ENCODE results near the gene PCNX4. TPM values are rescaled to one million over a fixed set of nuclear protein-coding genes. Genes with fewer than 3 reads are reported as not detected.

Gene PCNX4
- total RNA-seq, 1 donor from 2014 or later = 39.8 TPM

- no peak for DNase-seq (ENCODE audit: low read depth)
- FAIRE-seq = no peak
- Histone ChIP-seq H3K27me3 (ENCODE audit: control insufficient read depth, insufficient read depth, low read length) (peaks cover 2% of the 10 kb centered on the region), H3K4me3 (ENCODE audit: low read depth, low read length) (no peak overlapping the region), H3K36me3 (ENCODE audit: control insufficient read depth, insufficient read depth, low read length) (no peaks in the 10 kb centered on the region)
- no peak for TF ChIP-seq CTCF (IDR thresholded peaks at IDR 0.05; ENCODE audit: insufficient read depth, low read length, severe bottlenecking)
Measured at GRCh38 chr14:60195179-60195810, 103.6 kb downstream of the PCNX4 start.

- no peak overlapping the region for H3K4me3 ChIP-seq (ENCODE audit: low read depth, low read length)
- peaks cover 2% of the 10 kb centered on the region for H3K27me3 ChIP-seq (ENCODE audit: control insufficient read depth, insufficient read depth, low read length)
- H3K36me3 ChIP-seq (ENCODE audit: control insufficient read depth, insufficient read depth, low read length) = no peaks in the 10 kb centered on the region
- FAIRE-seq = no peak
- no peak for TF ChIP-seq CTCF (IDR thresholded peaks at IDR 0.05; ENCODE audit: insufficient read depth, low read length, severe bottlenecking)
- DNase-seq (ENCODE audit: low read depth) = peak; percentile 46
Measured at GRCh38 chr14:60196291-60196690, 104.6 kb downstream of the PCNX4 start.

GRCh38 chr14:60197629-60198303 lies 106.0 kb downstream of the PCNX4 start:
- Histone ChIP-seq H3K27me3 (ENCODE audit: control insufficient read depth, insufficient read depth, low read length) (peaks cover 2% of the 10 kb centered on the region), H3K4me3 (ENCODE audit: low read depth, low read length) (no peak overlapping the region), H3K36me3 (ENCODE audit: control insufficient read depth, insufficient read depth, low read length) (no peaks in the 10 kb centered on the region)
- no peak for TF ChIP-seq CTCF (IDR thresholded peaks at IDR 0.05; ENCODE audit: insufficient read depth, low read length, severe bottlenecking)
- FAIRE-seq (peak; percentile 86), DNase-seq (ENCODE audit: low read depth) (peak; percentile 49)

- Histone ChIP-seq H3K4me3 (ENCODE audit: low read depth, low read length) (no peak overlapping the region), H3K27me3 (ENCODE audit: control insufficient read depth, insufficient read depth, low read length) (peaks cover 2% of the 10 kb centered on the region), H3K36me3 (ENCODE audit: control insufficient read depth, insufficient read depth, low read length) (no peaks in the 10 kb centered on the region)
- DNase-seq (ENCODE audit: low read depth) (no peak), FAIRE-seq (no peak)
- no peak for TF ChIP-seq CTCF (IDR thresholded peaks at IDR 0.05; ENCODE audit: insufficient read depth, low read length, severe bottlenecking)
Measured at GRCh38 chr14:60199321-60199720, 107.6 kb downstream of the PCNX4 start.

- no peak for TF ChIP-seq CTCF (IDR thresholded peaks at IDR 0.05; ENCODE audit: insufficient read depth, low read length, severe bottlenecking)
- DNase-seq (ENCODE audit: low read depth) (no peak), FAIRE-seq (no peak)
- no peak overlapping the region for H3K4me3 ChIP-seq (ENCODE audit: low read depth, low read length)
- peaks cover 5% of the 10 kb centered on the region for H3K27me3 ChIP-seq (ENCODE audit: control insufficient read depth, insufficient read depth, low read length)
- no peaks in the 10 kb centered on the region for H3K36me3 ChIP-seq (ENCODE audit: control insufficient read depth, insufficient read depth, low read length)
Measured at GRCh38 chr14:60204104-60204842, 112.5 kb downstream of the PCNX4 start.
